Renal cortex interstitium (tissue), 15 donors: ENCODE results near the gene PTGR1. TPM values are rescaled to one million over a fixed set of nuclear protein-coding genes. Genes with fewer than 3 reads are reported as not detected.

ENCODE experiments used
- DNase-seq, 11 donors: peaks; one replicate each; pipeline ENCODE4 v3.0.0-alpha.2; 2013; ENCODE audit warnings: low read depth in 9 of 11, low spot score in 4 of 11; ENCODE audit errors: extremely low read depth in 1 of 11
- long read RNA-seq, 16 experiments: transcript quantifications; one replicate each; lab custom pipeline, GENCODE V29; 2026
- polyA plus RNA-seq, 3 donors: library from polyadenylated mRNA; unstranded; fragments of 120-200 nt; gene quantifications; one replicate each; pipeline ENCODE4 v1.2.1, GENCODE V29; 2013; ENCODE audit not compliant: insufficient read length in 3 of 3

The PTGR1 gene
- polyA plus RNA-seq, result 100 to 1,000 TPM; 144 to 331 (median 326) TPM
- long read RNA-seq, donor 1, transcript PTGR1-205 (10 exons, 1,407 nt), result major isoform, 68 of 115 reads
- long read RNA-seq, donor 1, transcript PTGR1-201 (10 exons, 1,223 nt), result minor isoform, 16 of 115 reads
- long read RNA-seq, donor 1, transcript PTGR1-207 (11 exons, 1,941 nt), result minor isoform, 5 of 115 reads
- long read RNA-seq, donor 1, partial matches to known transcripts, result 22 of 115 reads
- long read RNA-seq, donor 1, other reads (novel, unspliced or antisense), result 0 of 115 reads
- long read RNA-seq, donor 2, transcript PTGR1-203 (4 exons, 1,061 nt), result minor isoform, 5 of 61 reads
- long read RNA-seq, donor 2, transcript PTGR1-205 (10 exons, 1,407 nt), result major isoform, 43 of 61 reads
- long read RNA-seq, donor 2, transcript PTGR1-201 (10 exons, 1,223 nt), result minor isoform, 6 of 61 reads
- long read RNA-seq, donor 2, partial matches to known transcripts, result 6 of 61 reads
- long read RNA-seq, donor 2, other reads (novel, unspliced or antisense), result 0 of 61 reads
- long read RNA-seq, donor 3, transcript PTGR1-207 (11 exons, 1,941 nt), result minor isoform, 6 of 149 reads
- long read RNA-seq, donor 3, transcript PTGR1-203 (4 exons, 1,061 nt), result minor isoform, 8 of 149 reads
- long read RNA-seq, donor 3, transcript PTGR1-201 (10 exons, 1,223 nt), result minor isoform, 25 of 149 reads
- long read RNA-seq, donor 3, transcript PTGR1-205 (10 exons, 1,407 nt), result major isoform, 90 of 149 reads
- long read RNA-seq, donor 3, partial matches to known transcripts, result 17 of 149 reads
- long read RNA-seq, donor 3, other reads (novel, unspliced or antisense), result 0 of 149 reads
- long read RNA-seq, donor 4, transcript PTGR1-201 (10 exons, 1,223 nt), result minor isoform, 10 of 98 reads
- long read RNA-seq, donor 4, transcript PTGR1-205 (10 exons, 1,407 nt), result major isoform, 49 of 98 reads
- long read RNA-seq, donor 4, partial matches to known transcripts, result 16 of 98 reads
- long read RNA-seq, donor 4, other reads (novel, unspliced or antisense), result 18 of 98 reads
- long read RNA-seq, donor 5, result 0 reads
- long read RNA-seq, donor 6, transcript PTGR1-203 (4 exons, 1,061 nt), result minor isoform, 6 of 78 reads
- long read RNA-seq, donor 6, transcript PTGR1-201 (10 exons, 1,223 nt), result minor isoform, 12 of 78 reads
- long read RNA-seq, donor 6, transcript PTGR1-205 (10 exons, 1,407 nt), result major isoform, 41 of 78 reads
- long read RNA-seq, donor 6, partial matches to known transcripts, result 18 of 78 reads
- long read RNA-seq, donor 6, other reads (novel, unspliced or antisense), result 0 of 78 reads
- long read RNA-seq, donor 7, transcript PTGR1-205 (10 exons, 1,407 nt), result major isoform, 40 of 68 reads
- long read RNA-seq, donor 7, transcript PTGR1-202 (4 exons, 847 nt), result minor isoform, 6 of 68 reads
- long read RNA-seq, donor 7, transcript PTGR1-201 (10 exons, 1,223 nt), result minor isoform, 7 of 68 reads
- long read RNA-seq, donor 7, transcript PTGR1-203 (4 exons, 1,061 nt), result minor isoform, 7 of 68 reads
- long read RNA-seq, donor 7, partial matches to known transcripts, result 0 of 68 reads
- long read RNA-seq, donor 7, other reads (novel, unspliced or antisense), result 5 of 68 reads
- long read RNA-seq, donor 8, transcript PTGR1-202 (4 exons, 847 nt), result minor isoform, 7 of 262 reads
- long read RNA-seq, donor 8, transcript PTGR1-205 (10 exons, 1,407 nt), result major isoform, 132 of 262 reads
- long read RNA-seq, donor 8, transcript PTGR1-203 (4 exons, 1,061 nt), result minor isoform, 16 of 262 reads
- long read RNA-seq, donor 8, transcript PTGR1-201 (10 exons, 1,223 nt), result minor isoform, 29 of 262 reads
- long read RNA-seq, donor 8, partial matches to known transcripts, result 42 of 262 reads
- long read RNA-seq, donor 8, other reads (novel, unspliced or antisense), result 28 of 262 reads
- long read RNA-seq, donor 9, transcript PTGR1-203 (4 exons, 1,061 nt), result minor isoform, 7 of 148 reads
- long read RNA-seq, donor 9, transcript PTGR1-201 (10 exons, 1,223 nt), result minor isoform, 24 of 148 reads
- long read RNA-seq, donor 9, transcript PTGR1-205 (10 exons, 1,407 nt), result major isoform, 87 of 148 reads
- long read RNA-seq, donor 9, partial matches to known transcripts, result 12 of 148 reads
- long read RNA-seq, donor 9, other reads (novel, unspliced or antisense), result 14 of 148 reads
- long read RNA-seq, donor 10, transcript PTGR1-203 (4 exons, 1,061 nt), result minor isoform, 6 of 66 reads
- long read RNA-seq, donor 10, transcript PTGR1-202 (4 exons, 847 nt), result minor isoform, 5 of 66 reads
- long read RNA-seq, donor 10, transcript PTGR1-201 (10 exons, 1,223 nt), result minor isoform, 8 of 66 reads
- long read RNA-seq, donor 10, transcript PTGR1-205 (10 exons, 1,407 nt), result major isoform, 36 of 66 reads
- long read RNA-seq, donor 10, partial matches to known transcripts, result 11 of 66 reads
- long read RNA-seq, donor 10, other reads (novel, unspliced or antisense), result 0 of 66 reads
- long read RNA-seq, donor 11, transcript PTGR1-205 (10 exons, 1,407 nt), result major isoform, 45 of 71 reads
- long read RNA-seq, donor 11, transcript PTGR1-201 (10 exons, 1,223 nt), result minor isoform, 13 of 71 reads
- long read RNA-seq, donor 11, transcript PTGR1-203 (4 exons, 1,061 nt), result minor isoform, 5 of 71 reads
- long read RNA-seq, donor 11, partial matches to known transcripts, result 5 of 71 reads
- long read RNA-seq, donor 11, other reads (novel, unspliced or antisense), result 0 of 71 reads
- long read RNA-seq, donor 12, transcript PTGR1-205 (10 exons, 1,407 nt), result major isoform, 26 of 36 reads
- long read RNA-seq, donor 12, transcript PTGR1-201 (10 exons, 1,223 nt), result minor isoform, 7 of 36 reads
- long read RNA-seq, donor 12, partial matches to known transcripts, result 0 of 36 reads
- long read RNA-seq, donor 12, other reads (novel, unspliced or antisense), result 0 of 36 reads
- long read RNA-seq, donor 13, result 0 reads
- long read RNA-seq, donor 14, transcript PTGR1-205 (10 exons, 1,407 nt), result major isoform, 72 of 317 reads
- long read RNA-seq, donor 14, transcript PTGR1-201 (10 exons, 1,223 nt), result minor isoform, 29 of 317 reads
- long read RNA-seq, donor 14, partial matches to known transcripts, result 47 of 317 reads
- long read RNA-seq, donor 14, other reads (novel, unspliced or antisense), result 162 of 317 reads
- long read RNA-seq, donor 15, transcript PTGR1-201 (10 exons, 1,223 nt), result minor isoform, 8 of 53 reads
- long read RNA-seq, donor 15, transcript PTGR1-205 (10 exons, 1,407 nt), result major isoform, 43 of 53 reads
- long read RNA-seq, donor 15, partial matches to known transcripts, result 0 of 53 reads
- long read RNA-seq, donor 15, other reads (novel, unspliced or antisense), result 0 of 53 reads
- long read RNA-seq, donor 16, transcript PTGR1-201 (10 exons, 1,223 nt), result minor isoform, 21 of 117 reads
- long read RNA-seq, donor 16, transcript PTGR1-203 (4 exons, 1,061 nt), result minor isoform, 13 of 117 reads
- long read RNA-seq, donor 16, transcript PTGR1-205 (10 exons, 1,407 nt), result major isoform, 58 of 117 reads
- long read RNA-seq, donor 16, transcript PTGR1-202 (4 exons, 847 nt), result minor isoform, 8 of 117 reads
- long read RNA-seq, donor 16, partial matches to known transcripts, result 10 of 117 reads
- long read RNA-seq, donor 16, other reads (novel, unspliced or antisense), result 0 of 117 reads

DNA sequence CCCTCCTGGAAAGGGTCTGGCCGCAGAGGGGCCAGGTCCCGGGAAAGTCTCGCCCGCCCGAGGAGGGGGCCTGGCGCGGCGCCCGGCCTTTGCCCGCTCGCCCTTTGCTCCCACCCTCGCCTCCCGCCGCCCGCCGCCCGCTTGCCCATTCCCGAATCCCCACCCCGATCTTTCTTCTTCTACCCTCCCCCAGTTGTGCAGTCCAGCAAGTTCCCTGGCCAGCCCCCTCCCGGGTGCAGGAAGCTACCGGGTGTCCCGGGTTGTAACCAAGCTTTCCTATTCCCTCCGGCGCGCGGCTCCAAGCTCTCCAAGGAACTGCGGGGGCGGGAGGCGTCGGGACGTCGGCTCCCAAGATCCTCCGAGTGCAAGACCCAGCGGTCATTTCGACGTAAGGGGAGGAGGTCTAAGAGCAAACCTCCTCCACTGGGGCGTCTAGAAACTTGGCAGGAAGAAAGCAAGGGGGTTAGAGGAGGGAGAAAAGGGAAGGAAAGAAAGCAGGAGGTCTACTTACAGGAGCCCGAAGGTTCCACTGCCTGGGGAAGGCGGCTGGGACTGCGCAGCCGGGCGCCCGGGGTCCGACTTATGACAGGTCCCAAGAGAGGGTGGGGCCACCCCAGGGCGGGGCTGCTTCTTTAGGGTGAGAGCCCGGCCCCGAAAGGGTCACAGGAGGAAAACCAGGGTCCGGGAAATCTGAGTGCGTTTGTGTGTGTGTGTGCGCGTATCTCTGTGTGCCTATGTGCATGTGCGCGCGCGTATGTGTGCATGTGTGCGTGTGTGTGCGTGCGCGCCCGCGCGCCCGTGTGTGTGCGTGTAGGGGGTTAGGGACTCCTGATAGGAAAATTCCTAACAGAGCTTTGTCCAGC lies at the start of gene PTGR1:
Gene PTGR1, minus strand, starts transcription at position 556 of the 863 bp plus-strand sequence. CDS start 2,225 bp downstream, outside the sequence.
- peak in 10 of 11 donors; percentile 73 to 92 (median 82) for DNase-seq

DNA sequence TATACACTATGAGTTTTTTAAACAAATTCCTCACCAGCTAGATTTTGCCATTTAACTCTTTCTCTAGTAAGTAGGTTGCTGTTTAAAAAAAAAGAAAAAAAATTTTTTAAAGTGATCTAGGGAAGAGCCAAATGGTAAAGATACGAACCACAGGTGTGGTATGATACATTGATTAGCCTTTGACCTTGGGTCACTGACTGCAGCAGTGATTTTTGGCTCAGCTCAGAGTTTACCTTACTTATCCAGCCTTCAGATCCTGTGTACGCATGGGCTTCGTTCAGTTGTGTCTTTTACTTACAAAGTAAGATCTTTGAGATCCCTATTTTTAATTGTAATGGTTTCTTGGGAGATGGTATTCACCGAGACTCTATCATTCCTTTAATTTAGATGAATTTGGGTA lies 49.6 kb upstream of the PTGR1 start:
- no peak for DNase-seq

DNA sequence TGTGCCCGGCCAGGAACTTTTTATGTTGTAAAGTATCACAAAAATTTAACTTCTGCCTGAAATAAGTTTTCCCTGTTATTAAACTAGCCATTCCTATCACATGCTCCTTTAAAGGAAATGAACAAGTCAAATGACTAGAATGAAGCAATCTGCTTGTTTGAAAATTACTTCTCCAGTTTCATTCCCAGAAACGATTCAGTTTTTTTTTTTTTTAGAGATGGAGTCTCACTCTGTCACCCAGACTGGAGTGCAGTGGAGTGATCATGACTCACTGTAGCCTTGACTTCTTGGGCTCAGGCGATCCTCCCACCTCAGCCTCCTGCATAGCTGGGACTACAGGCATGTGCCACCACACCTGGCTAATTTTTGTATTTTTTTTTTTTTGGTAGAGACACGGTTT lies 48.6 kb upstream of the PTGR1 start:
- no peak for DNase-seq

DNA sequence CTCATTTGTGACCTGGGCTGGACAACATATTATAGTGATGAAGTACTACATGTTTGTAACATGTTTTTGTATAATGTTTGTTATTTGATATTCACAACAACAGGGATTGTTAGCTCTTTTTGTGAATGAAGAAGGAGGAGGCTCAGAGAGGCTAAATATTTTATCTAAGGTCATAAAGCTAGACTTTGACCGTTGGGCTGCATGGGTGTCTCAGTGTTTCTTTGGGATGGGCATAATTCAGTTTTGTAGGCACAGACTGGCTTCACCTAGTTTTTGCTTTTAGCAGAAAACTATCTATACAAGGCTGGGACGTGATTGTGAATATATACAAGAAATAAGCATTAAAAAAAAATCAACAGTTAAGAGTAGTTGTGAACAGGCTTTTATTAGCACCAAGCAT lies 47.0 kb upstream of the PTGR1 start:
- no peak for DNase-seq

DNA sequence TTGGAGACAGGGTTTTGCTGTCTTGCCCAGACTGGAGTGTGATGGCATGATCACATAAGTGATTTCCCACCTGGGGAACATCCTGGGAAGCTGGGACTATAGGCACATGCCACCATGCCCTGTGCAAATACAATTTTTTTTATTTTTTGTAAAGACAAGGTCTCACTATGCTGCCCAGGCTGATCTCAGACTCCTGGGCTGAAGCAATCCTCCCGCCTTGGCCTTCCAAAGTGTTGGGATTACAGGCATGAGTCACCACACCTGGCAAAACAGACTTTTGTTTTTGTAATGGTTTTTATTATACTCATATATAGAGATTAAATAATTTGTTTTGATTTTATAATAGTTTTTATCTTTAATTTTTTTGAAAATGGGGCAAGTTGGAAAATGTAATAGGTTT lies 46.4 kb upstream of the PTGR1 start:
- no peak for DNase-seq

DNA sequence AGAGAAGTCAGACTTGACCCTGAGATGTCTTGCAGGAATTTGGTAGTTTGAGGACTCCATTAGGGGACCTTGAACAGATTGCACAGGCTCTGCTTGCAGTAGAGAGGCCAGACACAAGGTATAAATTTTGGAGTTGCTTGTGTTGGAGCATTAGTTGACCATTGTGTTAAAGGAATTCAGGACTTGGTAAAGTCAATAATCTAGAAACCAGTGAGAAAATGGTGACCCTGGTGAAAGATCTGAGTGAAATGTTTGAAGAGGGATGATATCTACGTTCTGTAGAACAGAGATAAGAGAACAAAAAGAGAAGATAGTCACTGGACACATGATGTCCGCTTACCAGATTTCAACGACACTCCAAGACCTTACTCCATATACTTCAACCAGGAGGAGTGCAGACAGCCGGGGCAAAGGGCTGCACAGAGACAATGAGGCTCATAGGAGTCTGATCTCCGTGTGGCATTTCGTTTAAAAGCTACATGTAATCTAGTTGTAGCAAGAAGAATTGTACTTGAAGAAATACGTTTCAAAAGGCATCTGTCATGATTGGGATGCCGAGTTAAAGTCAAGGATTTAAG lies 44.8 kb upstream of the PTGR1 start:
- DNase-seq, result no peak

DNA sequence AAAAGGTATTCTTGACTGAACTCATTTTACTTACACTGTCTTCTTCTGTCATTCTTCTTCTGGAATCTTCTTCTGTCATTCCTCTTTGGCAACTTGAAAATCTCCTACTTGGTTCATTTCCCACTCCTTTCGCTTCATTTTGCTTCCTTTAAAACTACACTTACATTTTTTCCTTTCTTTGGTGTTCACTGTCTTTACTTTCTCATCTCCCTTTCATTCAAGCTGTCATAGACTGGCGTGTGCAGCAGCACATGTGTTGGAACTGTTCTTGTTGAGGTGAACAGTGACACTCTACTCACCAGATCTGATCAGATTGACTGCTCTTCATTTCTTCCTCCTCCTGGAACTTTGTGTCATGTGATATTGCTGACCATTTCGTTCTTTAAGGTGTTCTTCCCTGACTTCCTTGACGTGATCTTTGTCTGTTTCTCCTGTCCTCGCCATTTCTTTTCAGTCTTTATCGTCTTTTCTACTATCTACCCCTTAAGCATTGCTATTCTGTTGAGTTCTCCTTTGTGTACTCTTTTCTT lies 38.0 kb upstream of the PTGR1 start:
- DNase-seq, result no peak

DNA sequence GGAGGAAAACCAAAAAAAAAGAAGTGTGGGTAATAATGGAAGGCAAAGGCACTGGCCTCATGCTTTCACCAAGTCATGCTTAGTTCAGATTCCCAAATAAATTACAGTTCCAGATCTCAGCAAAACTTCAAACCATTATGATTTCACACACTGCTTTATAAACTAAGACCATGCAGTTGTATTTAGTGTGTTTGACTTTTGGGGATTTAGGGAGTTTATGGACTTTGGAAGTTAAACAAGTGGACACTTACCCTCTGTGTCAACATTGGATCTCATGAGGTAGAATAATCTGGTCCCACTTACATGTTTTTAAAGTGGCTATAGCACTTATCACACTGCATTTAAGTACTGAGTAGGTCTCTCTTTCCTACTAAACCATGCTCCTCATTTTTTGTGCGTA lies 35.4 kb upstream of the PTGR1 start:
- DNase-seq, result no peak

DNA sequence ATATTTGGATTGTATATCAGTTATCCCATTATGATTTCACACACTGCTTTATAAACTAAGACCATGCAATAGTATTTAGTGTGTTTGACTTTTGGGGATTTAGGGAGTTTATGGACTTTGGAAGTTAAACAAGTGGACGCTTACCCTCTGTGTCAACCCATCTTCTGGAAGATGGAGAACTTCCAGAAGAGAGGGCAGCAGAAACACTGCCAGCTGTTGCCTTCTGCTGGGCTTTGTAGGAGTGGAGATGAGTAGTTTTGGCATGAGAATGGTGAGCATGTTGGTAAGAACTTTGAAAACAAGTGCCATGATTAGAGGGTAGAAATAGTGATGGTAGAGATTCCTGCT lies 33.9 kb upstream of the PTGR1 start:
- DNase-seq, result no peak

DNA sequence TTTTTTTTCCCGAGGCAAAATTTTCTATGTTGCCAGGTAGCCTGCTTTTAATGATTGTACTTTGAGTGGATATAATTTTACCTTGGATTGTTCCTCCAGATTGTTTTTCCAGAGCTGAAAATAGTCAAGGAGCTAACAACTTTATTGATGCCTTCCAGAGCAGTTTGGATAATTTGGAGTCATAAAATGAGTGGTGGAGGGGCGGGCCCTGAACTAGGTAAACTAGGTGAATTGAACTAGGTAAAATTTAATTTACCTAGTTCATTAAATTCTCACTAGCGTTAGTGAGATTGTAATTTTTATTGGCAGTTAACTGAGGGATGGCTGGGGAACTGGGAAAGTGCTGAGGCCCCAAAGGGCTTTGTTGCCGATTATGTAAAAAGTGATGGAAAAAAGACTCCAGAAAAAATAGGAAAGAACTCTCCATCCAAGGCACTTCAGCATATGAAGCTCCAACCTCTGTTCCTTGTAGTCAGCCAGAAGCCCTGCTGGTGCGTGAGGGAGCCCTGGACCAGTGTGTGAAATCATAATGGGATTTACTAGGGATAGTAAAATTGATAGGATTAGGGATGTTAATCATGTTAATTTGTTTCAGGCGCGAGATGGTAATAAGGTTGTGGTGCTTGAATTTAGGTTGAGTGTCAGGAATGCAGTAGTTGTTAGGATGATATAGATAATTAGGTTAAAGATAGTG lies 33.4 kb upstream of the PTGR1 start:
- no peak for DNase-seq

DNA sequence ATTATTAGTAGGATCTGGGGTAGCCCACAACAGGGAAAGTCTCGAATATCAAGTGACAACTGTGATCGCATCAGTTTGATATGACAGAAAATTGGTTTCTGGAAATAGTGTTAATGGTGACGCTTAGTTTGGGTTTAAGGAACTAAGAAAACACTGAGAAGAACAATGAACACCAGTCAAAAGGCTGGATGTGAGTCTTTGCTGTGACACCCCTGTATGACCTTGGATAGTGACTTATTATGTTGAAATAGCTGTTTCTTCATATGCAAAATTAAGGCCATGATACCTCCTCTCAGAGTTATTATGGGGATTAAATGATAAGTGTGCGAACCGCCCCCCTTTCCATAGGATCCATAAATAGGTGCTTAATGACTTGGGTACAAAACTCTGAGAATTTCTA lies 32.6 kb upstream of the PTGR1 start:
- DNase-seq, result no peak

DNA sequence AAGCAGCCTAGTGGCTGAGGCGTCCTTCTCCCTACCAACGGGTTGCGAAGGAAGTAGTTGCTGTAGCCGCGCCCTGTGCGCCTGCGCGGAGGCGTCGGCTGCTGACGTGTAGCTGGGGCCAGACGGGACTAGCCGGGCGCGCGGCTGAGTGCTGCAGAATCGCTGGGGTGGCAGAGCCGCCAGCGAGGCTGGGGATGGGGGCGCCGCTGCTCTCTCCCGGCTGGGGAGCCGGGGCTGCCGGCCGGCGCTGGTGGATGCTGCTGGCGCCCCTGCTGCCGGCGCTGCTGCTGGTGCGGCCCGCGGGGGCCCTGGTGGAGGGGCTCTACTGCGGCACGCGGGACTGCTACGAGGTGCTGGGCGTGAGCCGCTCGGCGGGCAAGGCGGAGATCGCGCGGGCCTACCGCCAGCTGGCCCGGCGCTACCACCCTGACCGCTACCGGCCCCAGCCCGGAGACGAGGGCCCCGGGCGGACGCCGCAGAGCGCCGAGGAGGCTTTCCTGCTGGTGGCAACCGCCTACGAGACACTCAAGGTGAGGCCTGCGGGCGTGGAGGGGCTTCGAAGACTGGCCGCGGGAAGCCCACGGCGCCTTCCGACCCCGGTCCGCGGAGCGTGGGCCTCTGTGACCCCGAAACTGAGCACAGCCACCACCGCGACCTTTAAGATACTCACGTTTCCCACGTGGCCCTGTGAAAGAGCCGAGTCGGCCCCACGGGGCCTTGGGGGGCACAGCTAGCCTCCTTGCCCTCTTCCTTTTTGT lies 31.9 kb upstream of the PTGR1 start, which contains the start of gene DNAJC25:
Gene DNAJC25, plus strand, starts transcription at position 121 of the 758 bp plus-strand sequence. Its CDS starts 74 bp downstream, at position 195.
- DNase-seq, result peak; percentile 91 to 98 (median 96)
